ENCODE measurements around the gene FBXW2.

Gene FBXW2, protein sequence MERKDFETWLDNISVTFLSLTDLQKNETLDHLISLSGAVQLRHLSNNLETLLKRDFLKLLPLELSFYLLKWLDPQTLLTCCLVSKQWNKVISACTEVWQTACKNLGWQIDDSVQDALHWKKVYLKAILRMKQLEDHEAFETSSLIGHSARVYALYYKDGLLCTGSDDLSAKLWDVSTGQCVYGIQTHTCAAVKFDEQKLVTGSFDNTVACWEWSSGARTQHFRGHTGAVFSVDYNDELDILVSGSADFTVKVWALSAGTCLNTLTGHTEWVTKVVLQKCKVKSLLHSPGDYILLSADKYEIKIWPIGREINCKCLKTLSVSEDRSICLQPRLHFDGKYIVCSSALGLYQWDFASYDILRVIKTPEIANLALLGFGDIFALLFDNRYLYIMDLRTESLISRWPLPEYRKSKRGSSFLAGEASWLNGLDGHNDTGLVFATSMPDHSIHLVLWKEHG

GRCh38 chr9:120792898-120793765, at the start of gene FBXW2:
Gene FBXW2, minus strand, starts transcription at chr9:120793416. Its CDS starts 5,158 bp downstream, at chr9:120788258.
- TF ChIP-seq, protein P1, sequence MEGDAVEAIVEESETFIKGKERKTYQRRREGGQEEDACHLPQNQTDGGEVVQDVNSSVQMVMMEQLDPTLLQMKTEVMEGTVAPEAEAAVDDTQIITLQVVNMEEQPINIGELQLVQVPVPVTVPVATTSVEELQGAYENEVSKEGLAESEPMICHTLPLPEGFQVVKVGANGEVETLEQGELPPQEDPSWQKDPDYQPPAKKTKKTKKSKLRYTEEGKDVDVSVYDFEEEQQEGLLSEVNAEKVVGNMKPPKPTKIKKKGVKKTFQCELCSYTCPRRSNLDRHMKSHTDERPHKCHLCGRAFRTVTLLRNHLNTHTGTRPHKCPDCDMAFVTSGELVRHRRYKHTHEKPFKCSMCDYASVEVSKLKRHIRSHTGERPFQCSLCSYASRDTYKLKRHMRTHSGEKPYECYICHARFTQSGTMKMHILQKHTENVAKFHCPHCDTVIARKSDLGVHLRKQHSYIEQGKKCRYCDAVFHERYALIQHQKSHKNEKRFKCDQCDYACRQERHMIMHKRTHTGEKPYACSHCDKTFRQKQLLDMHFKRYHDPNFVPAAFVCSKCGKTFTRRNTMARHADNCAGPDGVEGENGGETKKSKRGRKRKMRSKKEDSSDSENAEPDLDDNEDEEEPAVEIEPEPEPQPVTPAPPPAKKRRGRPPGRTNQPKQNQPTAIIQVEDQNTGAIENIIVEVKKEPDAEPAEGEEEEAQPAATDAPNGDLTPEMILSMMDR (IDR thresholded peaks at IDR 0.05; ENCODE audit: borderline replicate concordance, insufficient read depth, low read depth, low read length): no peak
- H3K4me3 ChIP-seq (ENCODE audit: low read depth, low read length): peak within 1 kb of the TSS; percentile 95

- TF ChIP-seq, protein P1 (IDR thresholded peaks at IDR 0.05; ENCODE audit: borderline replicate concordance, insufficient read depth, low read depth, low read length): no peak
Measured at GRCh38 chr9:120841930-120842684, 48.9 kb upstream of the FBXW2 start.

DNA sequence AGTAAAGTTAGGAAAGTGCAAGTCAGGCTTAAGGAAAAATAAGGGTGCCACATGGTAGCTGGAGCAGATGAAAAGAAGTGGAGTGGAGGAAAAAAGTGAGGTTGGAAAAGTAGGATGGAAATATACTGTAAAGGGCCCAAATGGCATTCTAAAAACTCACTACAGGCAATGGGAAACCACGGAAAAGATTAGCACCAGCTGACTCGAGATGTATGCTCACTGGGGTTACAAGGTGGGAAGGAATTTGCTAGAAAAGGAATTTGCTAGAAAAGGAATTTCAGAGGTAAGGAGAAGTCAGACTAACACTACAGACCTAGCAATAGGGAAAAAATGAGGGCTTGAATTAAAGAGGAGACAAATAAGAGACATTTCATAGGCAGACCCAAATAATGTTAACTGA, 45.9 kb upstream of the FBXW2 start:
- TF ChIP-seq, protein P1 (IDR thresholded peaks at IDR 0.05; ENCODE audit: borderline replicate concordance, insufficient read depth, low read depth, low read length): no peak
- H3K4me3 ChIP-seq (ENCODE audit: low read depth, low read length): no peak overlapping the region

More at GRCh38 chr9:120841930-120842684, 48.9 kb upstream of the FBXW2 start:
- peak overlapping the region; percentile 73 for H3K4me3 ChIP-seq (ENCODE audit: low read depth, low read length)

DNA sequence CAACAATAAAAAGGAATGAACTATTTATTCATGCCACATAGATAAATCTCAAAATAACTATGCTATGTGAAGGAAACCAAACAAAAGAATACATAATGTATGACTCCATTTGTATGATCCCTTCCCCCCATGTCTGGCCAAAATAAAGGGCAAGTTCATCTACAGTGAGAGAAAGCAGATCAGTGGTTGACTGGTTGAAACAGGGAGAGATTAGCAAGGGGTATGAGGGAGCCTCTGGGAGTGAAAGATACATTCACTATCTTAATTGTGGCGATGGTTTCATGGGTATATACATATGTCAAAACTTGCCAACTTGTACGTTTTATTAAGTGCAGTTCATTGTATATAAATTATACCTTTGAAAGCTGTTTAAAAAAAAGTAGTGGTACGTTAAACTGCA, 44.7 kb upstream of the FBXW2 start:
- H3K4me3 ChIP-seq (ENCODE audit: low read depth, low read length): no peak overlapping the region

DNA sequence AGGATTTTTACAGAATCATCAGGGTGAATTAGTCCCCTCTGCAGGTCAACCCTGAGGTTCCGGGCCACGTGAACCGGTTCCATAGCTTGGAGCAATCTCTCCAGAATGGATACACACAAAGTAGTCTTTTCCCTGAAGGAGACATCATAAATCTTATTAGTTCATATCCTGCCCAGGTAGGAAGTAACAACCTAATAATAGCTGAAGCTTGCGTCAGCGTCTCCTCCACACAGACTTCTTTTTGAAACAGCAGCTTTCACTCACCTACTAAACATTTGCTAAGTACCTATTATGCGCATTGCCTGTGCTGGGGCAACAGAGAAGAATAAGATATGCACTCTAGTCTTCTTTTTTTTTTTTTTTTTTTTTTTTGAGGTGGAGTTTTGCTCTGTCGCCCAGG, 40.1 kb upstream of the FBXW2 start:
- TF ChIP-seq, protein P1 (IDR thresholded peaks at IDR 0.05; ENCODE audit: borderline replicate concordance, insufficient read depth, low read depth, low read length): no peak
- no peak overlapping the region for H3K4me3 ChIP-seq (ENCODE audit: low read depth, low read length)

More for the DNA sequence above, 44.7 kb upstream of the FBXW2 start:
- TF ChIP-seq, protein P1 (IDR thresholded peaks at IDR 0.05; ENCODE audit: borderline replicate concordance, insufficient read depth, low read depth, low read length): no peak

GRCh38 chr9:120832807-120833206, 39.6 kb upstream of the FBXW2 start:
- TF ChIP-seq, protein P1 (IDR thresholded peaks at IDR 0.05; ENCODE audit: borderline replicate concordance, insufficient read depth, low read depth, low read length): no peak
- no peak overlapping the region for H3K4me3 ChIP-seq (ENCODE audit: low read depth, low read length)
